ENCODE data around the gene THTPA. TPM values are rescaled to one million over a fixed set of nuclear protein-coding genes. Genes with fewer than 3 reads are reported as not detected.
"Not testable (repeated sequence)": the region's sequence is repeated elsewhere in the genome, so short reads cannot be mapped to it uniquely, and the experiment has no call there.

The THTPA gene
- total RNA-seq, 2 experiments from 2014 or later = 11.6 to 11.8 TPM

GRCh38 chr14:23594191-23594590 is 38.1 kb downstream of the THTPA start:
- POLR2A ChIA-PET; H3K36me3 Mint-ChIP-seq (ENCODE audit: low read depth); H3K27ac Mint-ChIP-seq; H3K27me3 Mint-ChIP-seq; H3K9me3 Mint-ChIP-seq; H3K4me1 Mint-ChIP-seq; H3K4me3 Mint-ChIP-seq; CTCF ChIA-PET; DNase-seq: not testable (repeated sequence)

GRCh38 chr14:23600322-23600707 is 44.2 kb downstream of the THTPA start:
- no peaks in the 10 kb centered on the region for H3K27me3 Mint-ChIP-seq

GRCh38 chr14:23600806-23601205 is 44.7 kb downstream of the THTPA start:
- Mint-ChIP-seq H3K4me3 (no peak overlapping the region), H3K36me3 (ENCODE audit: low read depth) (no peaks in the 10 kb centered on the region), H3K9me3 (no peaks in the 10 kb centered on the region), H3K4me1 (peaks cover 4% of the 10 kb centered on the region), H3K27ac (no peak overlapping the region), H3K27me3 (no peaks in the 10 kb centered on the region)
- CTCF ChIA-PET = no interaction called here
- POLR2A ChIA-PET = no interaction called here
- no peak for DNase-seq

More at GRCh38 chr14:23600322-23600707, 44.2 kb downstream of the THTPA start:
- no peak overlapping the region for H3K4me3 Mint-ChIP-seq
- no peak for DNase-seq
- H3K9me3 Mint-ChIP-seq = no peaks in the 10 kb centered on the region
- ChIA-PET POLR2A (no interaction called here), CTCF (interaction anchor here (1.1 kb wide), 1 partner anchor 310 kb away, joined by 4 read pairs; no protein-coding TSS in a partner anchor)
- H3K4me1 Mint-ChIP-seq = no peaks in the 10 kb centered on the region
- no peaks in the 10 kb centered on the region for H3K36me3 Mint-ChIP-seq (ENCODE audit: low read depth)
- H3K27ac Mint-ChIP-seq = no peak overlapping the region

GRCh38 chr14:23601424-23601823 is 45.4 kb downstream of the THTPA start:
- Mint-ChIP-seq H3K27me3 (no peaks in the 10 kb centered on the region), H3K36me3 (ENCODE audit: low read depth) (no peaks in the 10 kb centered on the region), H3K27ac (no peak overlapping the region), H3K4me3 (no peak overlapping the region), H3K4me1 (peaks cover 11% of the 10 kb centered on the region), H3K9me3 (no peaks in the 10 kb centered on the region)
- ChIA-PET CTCF (no interaction called here), POLR2A (no interaction called here)
- no peak for DNase-seq

- Mint-ChIP-seq H3K27me3 (no peaks in the 10 kb centered on the region), H3K27ac (no peak overlapping the region), H3K36me3 (ENCODE audit: low read depth) (no peaks in the 10 kb centered on the region), H3K4me3 (no peak overlapping the region), H3K9me3 (no peaks in the 10 kb centered on the region), H3K4me1 (peaks cover 14% of the 10 kb centered on the region)
- POLR2A ChIA-PET = no interaction called here
- CTCF ChIA-PET = no interaction called here
- no peak for DNase-seq
Measured at GRCh38 chr14:23601845-23602180, 45.7 kb downstream of the THTPA start.

GRCh38 chr14:23602181-23603095 is 46.4 kb downstream of the THTPA start:
- no peak overlapping the region for H3K4me3 Mint-ChIP-seq
- H3K27ac Mint-ChIP-seq = no peak overlapping the region
- ChIA-PET POLR2A (no interaction called here), CTCF (interaction anchor here (0.5 kb wide), 1 partner anchor 61 kb away, joined by 3 read pairs; no protein-coding TSS in a partner anchor)
- no peaks in the 10 kb centered on the region for H3K9me3 Mint-ChIP-seq
- H3K36me3 Mint-ChIP-seq (ENCODE audit: low read depth) = no peaks in the 10 kb centered on the region
- H3K4me1 Mint-ChIP-seq = peaks cover 19% of the 10 kb centered on the region
- DNase-seq = no peak
- no peaks in the 10 kb centered on the region for H3K27me3 Mint-ChIP-seq

GRCh38 chr14:23603103-23603502 is 47.0 kb downstream of the THTPA start:
- H3K27me3 Mint-ChIP-seq = no peaks in the 10 kb centered on the region
- ChIA-PET CTCF (no interaction called here), POLR2A (no interaction called here)
- no peak overlapping the region for H3K27ac Mint-ChIP-seq
- peaks cover 19% of the 10 kb centered on the region for H3K4me1 Mint-ChIP-seq
- no peaks in the 10 kb centered on the region for H3K36me3 Mint-ChIP-seq (ENCODE audit: low read depth)
- DNase-seq = no peak
- H3K9me3 Mint-ChIP-seq = no peaks in the 10 kb centered on the region
- no peak overlapping the region for H3K4me3 Mint-ChIP-seq

- Mint-ChIP-seq H3K9me3 (peaks cover 5% of the 10 kb centered on the region), H3K27ac (no peak overlapping the region), H3K27me3 (no peaks in the 10 kb centered on the region), H3K4me1 (peaks cover 24% of the 10 kb centered on the region), H3K36me3 (ENCODE audit: low read depth) (peaks cover 4% of the 10 kb centered on the region), H3K4me3 (no peak overlapping the region)
- CTCF ChIA-PET = no interaction called here
- POLR2A ChIA-PET = no interaction called here
- no peak for DNase-seq
Measured at GRCh38 chr14:23604148-23604547, 48.1 kb downstream of the THTPA start.

GRCh38 chr14:23604675-23605170 is 48.7 kb downstream of the THTPA start:
- DNase-seq = no peak

GRCh38 chr14:23605931-23606585 is 50.0 kb downstream of the THTPA start:
- POLR2A ChIA-PET = no interaction called here
- Mint-ChIP-seq H3K36me3 (ENCODE audit: low read depth) (peaks cover 5% of the 10 kb centered on the region), H3K27ac (peak overlapping the region; percentile 76), H3K9me3 (peaks cover 6% of the 10 kb centered on the region), H3K27me3 (no peaks in the 10 kb centered on the region), H3K4me1 (peaks cover 40% of the 10 kb centered on the region), H3K4me3 (no peak overlapping the region)
- no peak for DNase-seq
- CTCF ChIA-PET = interaction anchor here (0.8 to 3.9 kb wide), 4 partner anchors 17 to 244 kb away, joined by 3 to 16 read pairs (median 3); no protein-coding TSS in a partner anchor

More at GRCh38 chr14:23604675-23605170, 48.7 kb downstream of the THTPA start:
- no peak overlapping the region for H3K4me3 Mint-ChIP-seq
- CTCF ChIA-PET = interaction anchor here (1.0 kb wide), 1 partner anchor 431 kb away, joined by 3 read pairs; no protein-coding TSS in a partner anchor
- peaks cover 6% of the 10 kb centered on the region for H3K9me3 Mint-ChIP-seq
- H3K36me3 Mint-ChIP-seq (ENCODE audit: low read depth) = peaks cover 5% of the 10 kb centered on the region
- no peak overlapping the region for H3K27ac Mint-ChIP-seq
- POLR2A ChIA-PET = no interaction called here
- H3K27me3 Mint-ChIP-seq = no peaks in the 10 kb centered on the region
- H3K4me1 Mint-ChIP-seq = peaks cover 27% of the 10 kb centered on the region

GRCh38 chr14:23608454-23608853 is 52.4 kb downstream of the THTPA start:
- peaks cover 43% of the 10 kb centered on the region for H3K4me1 Mint-ChIP-seq
- no peaks in the 10 kb centered on the region for H3K27me3 Mint-ChIP-seq
- H3K4me3 Mint-ChIP-seq = no peak overlapping the region
- H3K36me3 Mint-ChIP-seq (ENCODE audit: low read depth) = peaks cover 5% of the 10 kb centered on the region
- DNase-seq = no peak
- no peak overlapping the region for H3K27ac Mint-ChIP-seq
- peaks cover 6% of the 10 kb centered on the region for H3K9me3 Mint-ChIP-seq
- ChIA-PET CTCF (interaction anchor here (3.9 kb wide), 1 partner anchor 24 kb away, joined by 16 read pairs; no protein-coding TSS in a partner anchor), POLR2A (interaction anchor here (0.6 kb wide), 1 partner anchor 109 kb away, joined by 3 read pairs; no protein-coding TSS in a partner anchor)

- no peak overlapping the region for H3K4me3 Mint-ChIP-seq
- no peak overlapping the region for H3K27ac Mint-ChIP-seq
- CTCF ChIA-PET = interaction anchor here (3.9 kb wide), 1 partner anchor 23 kb away, joined by 16 read pairs; no protein-coding TSS in a partner anchor
- no peaks in the 10 kb centered on the region for H3K27me3 Mint-ChIP-seq
- peaks cover 43% of the 10 kb centered on the region for H3K4me1 Mint-ChIP-seq
- H3K9me3 Mint-ChIP-seq = peaks cover 6% of the 10 kb centered on the region
- no peak for DNase-seq
- peaks cover 5% of the 10 kb centered on the region for H3K36me3 Mint-ChIP-seq (ENCODE audit: low read depth)
- POLR2A ChIA-PET = no interaction called here
Measured at GRCh38 chr14:23609001-23609400, 52.9 kb downstream of the THTPA start.

- CTCF ChIA-PET = interaction anchor here (3.5 to 5.3 kb wide), 2 partner anchors 20 to 22 kb away, joined by 17 to 56 read pairs; no protein-coding TSS in a partner anchor
- H3K9me3 Mint-ChIP-seq; DNase-seq; H3K4me3 Mint-ChIP-seq; POLR2A ChIA-PET; H3K36me3 Mint-ChIP-seq (ENCODE audit: low read depth); H3K27me3 Mint-ChIP-seq: not testable (repeated sequence)
- Mint-ChIP-seq H3K4me1 (peaks cover 43% of the 10 kb centered on the region), H3K27ac (peak overlapping the region; percentile 76)
Measured at GRCh38 chr14:23609411-23610089, 53.5 kb downstream of the THTPA start.
